Subcutaneous adipose tissue (tissue), 4 donors: ENCODE results near the gene CEP170B. TPM values are rescaled to one million over a fixed set of nuclear protein-coding genes. Genes with fewer than 3 reads are reported as not detected.

Experiments
- CTCF ChIP-seq: fragments of 450-650 bp; IDR thresholded peaks from one replicate; pipeline ENCODE4 v1.5.1; 2016; ENCODE audit warnings: low read depth, mild to moderate bottlenecking, control low read depth, antibody characterized with exemption, moderate library complexity
- total RNA-seq, 4 donors: library from RNA; depleted of rRNA; stranded (reverse); fragments of >200 nt; gene quantifications; one replicate each; pipeline ENCODE4 v1.1.0, GENCODE V29; 2016

CEP170B gene
- total RNA-seq, 4 donors from 2014 or later: 5.6 to 23.9 (median 9.3) TPM

GRCh38 chr14:104937694-104938365, 72.8 kb downstream of the CEP170B start:
- no peak for TF ChIP-seq CTCF

GRCh38 chr14:104938436-104938835, 73.4 kb downstream of the CEP170B start:
- no peak for TF ChIP-seq CTCF

DNA sequence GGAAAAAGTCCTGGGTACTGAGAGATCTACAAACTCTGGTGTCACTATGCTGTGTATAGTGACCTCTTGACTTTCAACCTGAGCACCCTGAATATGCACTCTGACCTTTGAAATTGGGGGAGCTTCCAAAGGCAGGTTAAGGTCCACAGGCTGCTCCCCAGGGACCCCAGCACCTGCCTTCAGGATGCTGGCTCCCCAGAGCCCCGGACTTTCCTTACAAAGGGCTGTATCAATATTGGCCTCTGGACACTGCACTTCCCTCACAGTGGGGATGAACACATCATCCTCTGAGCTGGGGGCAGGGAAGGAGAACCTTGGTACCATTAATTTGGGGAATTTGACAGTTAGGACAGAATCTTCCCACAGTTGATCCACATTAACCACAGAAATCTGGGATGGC, 73.9 kb downstream of the CEP170B start:
- TF ChIP-seq CTCF: no peak

DNA sequence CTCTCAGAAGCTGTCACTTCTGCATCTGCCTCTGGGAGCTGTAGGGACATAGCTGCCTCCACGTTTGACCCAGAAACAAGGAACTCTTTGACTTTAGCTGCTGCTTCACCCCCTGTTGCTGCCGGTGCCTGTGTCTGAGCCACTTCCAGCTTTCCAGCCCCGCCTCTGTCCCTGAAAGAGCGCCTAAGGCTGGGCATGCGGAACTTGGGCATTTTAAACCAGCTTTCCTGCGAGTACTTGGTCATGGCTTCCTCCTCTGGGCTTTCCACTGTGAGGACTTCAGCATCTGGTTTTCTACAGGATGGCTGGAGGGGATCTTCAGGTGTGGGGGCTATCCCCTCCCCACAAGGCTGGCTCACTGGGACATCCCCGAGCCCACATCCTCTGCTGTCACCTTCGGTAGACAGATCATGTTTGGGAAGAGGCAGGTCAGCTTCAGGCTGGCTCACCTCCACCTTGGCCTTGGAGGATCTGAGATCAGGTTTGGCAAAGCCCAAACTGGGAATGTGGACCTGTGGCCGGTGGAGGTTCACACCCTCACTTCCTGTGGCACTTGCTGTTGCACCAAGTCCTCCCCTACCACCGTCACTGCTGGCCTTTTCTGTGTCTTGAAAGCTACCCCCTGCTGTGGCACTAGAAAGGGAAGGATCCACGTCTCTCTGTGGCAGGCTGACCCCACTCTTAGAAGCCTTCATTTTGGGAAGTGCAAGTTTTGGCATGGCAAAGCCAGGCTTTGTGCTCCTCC, 74.8 kb downstream of the CEP170B start:
- TF ChIP-seq CTCF: no peak

DNA sequence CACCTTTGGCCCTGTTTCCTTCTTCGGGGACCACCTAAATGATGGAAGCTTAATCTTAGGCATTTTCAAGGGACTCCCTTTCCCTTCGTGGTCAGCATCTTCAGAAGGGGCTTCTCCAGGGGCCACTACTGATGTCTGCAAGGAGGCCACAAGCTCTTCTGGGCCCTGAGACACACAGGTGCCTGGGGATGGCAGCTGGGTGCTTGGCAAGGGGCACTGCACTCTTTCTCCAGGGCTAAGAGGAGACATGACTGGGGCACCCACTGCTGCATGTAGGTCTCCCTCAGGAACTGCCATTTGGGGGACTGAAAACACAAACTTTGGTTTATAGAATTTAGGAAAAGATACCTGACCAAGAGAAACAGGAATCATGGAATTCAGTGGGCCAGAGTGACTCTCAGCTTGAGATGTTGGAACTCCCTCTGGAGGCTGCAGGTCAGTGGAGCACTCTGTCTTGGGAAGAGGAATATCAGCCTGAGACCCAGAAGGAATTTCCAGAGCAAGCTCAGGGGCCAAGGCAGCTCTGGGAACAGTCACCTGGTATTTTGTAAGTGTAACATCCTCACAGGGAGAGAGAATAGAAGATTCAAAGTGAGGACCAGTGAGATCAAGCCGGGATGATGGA, 75.6 kb downstream of the CEP170B start:
- no peak for TF ChIP-seq CTCF

DNA sequence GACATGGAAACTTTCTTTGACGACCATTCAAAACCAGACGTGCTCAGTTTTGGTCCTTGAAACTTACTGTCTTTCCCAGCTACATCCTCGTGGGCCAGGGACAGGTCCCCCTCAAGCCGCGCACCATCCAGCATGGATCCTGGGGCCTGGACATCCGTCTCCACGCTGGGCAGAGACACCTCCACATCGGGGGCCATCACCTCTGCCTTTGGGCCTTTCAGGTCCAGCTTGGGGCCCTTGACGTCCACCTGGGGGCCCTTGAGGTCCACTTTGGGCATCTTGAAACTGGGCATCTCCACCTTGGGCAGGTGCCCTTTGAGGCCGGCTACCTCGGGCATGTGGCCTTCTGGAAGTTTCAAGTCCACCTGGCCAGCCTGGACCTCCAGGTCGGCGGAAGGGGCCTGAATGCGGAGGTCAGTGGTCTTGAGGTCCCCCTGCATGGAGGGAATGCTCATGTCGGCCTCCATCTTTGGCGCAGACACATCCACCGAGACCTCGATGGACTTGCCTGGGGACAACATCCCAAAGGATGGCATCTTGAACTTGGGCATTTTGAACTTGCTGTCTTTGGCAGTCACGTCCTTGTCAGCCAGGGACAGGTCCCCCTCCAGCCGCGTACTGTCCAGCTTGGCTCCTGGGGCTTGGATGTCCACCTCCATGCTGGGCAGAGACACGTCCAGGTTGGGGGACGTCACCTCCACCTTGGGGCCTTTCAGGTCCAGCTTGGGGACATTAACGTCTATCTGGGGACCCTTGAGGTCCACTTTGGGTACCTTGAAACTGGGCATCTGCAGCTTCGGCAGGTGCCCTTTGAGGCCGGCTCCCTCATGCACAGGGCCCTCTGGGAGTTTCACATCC, 76.7 kb downstream of the CEP170B start:
- no peak for TF ChIP-seq CTCF

DNA sequence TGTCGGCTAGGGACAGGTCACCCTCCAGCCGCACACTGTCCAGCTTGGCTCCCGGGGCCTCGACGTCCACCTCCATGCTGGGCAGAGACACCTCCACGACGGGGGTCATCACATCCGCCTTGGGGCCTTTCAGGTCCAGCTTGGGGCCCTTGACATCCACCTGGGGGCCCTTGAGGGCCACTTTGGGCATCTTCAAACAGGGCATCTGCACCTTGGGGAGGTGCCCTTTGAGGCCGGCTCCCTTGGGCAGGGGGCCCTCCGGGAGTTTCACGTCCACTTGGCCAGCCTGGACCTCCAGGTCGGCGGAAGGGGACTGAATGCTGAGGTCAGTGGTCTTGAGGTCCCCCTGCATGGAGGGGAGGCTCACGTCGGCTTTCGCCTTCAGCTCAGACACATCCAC, 77.5 kb downstream of the CEP170B start:
- no peak for TF ChIP-seq CTCF
